H1 (cell line): ENCODE results near the gene ART5. TPM values are rescaled to one million over a fixed set of nuclear protein-coding genes. Genes with fewer than 3 reads are reported as not detected.

Source experiments
- CTCF ChIA-PET: fragments of 300-600 bp; sonication (Branson Sonifier 250); formaldehyde crosslinking; loops from one replicate; lab custom pipeline; 2021; ENCODE audit not compliant: partially characterized antibody; lab: Charles Lee
- POLR2A ChIA-PET: fragments of 300-600 bp; sonication (Branson Sonifier 250); formaldehyde crosslinking; loops from one replicate; lab custom pipeline; 2021; ENCODE audit warnings: inconsistent platforms; ENCODE audit not compliant: partially characterized antibody; lab: Charles Lee
- DNase-seq, 2 experiments: peaks; one replicate each; pipeline versions ENCODE4 v3.0.0 to v3.0.0-alpha.2; 2010 to 2022; ENCODE audit warnings: low spot score in 2 of 2, low read depth in 1 of 2, mixed read lengths in 1 of 2
- FAIRE-seq: peaks from 2 replicates; lab custom pipeline; 2011; peaks lifted over from hg19 to GRCh38; lab: Jason Lieb, UNC
- H2AFZ ChIP-seq: 2 replicates; pipeline ENCODE4 v1.8.1; 2012; ENCODE audit warnings: low read length, inconsistent platforms
- H2AK5ac ChIP-seq: 2 replicates; pipeline ENCODE4 v1.6.1; 2013; ENCODE audit warnings: low read depth, low read length
- H2BK120ac ChIP-seq: replicated peaks from 2 replicates; pipeline ENCODE3; 2013; ENCODE audit warnings: low read depth, low read length, inconsistent platforms
- H2BK12ac ChIP-seq: 2 replicates; pipeline ENCODE4 v1.6.1; 2013; ENCODE audit warnings: low read depth, low read length
- H2BK15ac ChIP-seq: 2 replicates; pipeline ENCODE4 v1.6.1; 2013; ENCODE audit warnings: low read length
- H2BK20ac ChIP-seq: 2 replicates; pipeline ENCODE4 v1.6.1; 2013; ENCODE audit warnings: low read length
- H2BK5ac ChIP-seq: 2 replicates; pipeline ENCODE4 v1.6.1; 2013; ENCODE audit warnings: low read depth, low read length
- H3K14ac ChIP-seq: 2 replicates; pipeline ENCODE4 v1.6.1; 2013; ENCODE audit warnings: inconsistent platforms; ENCODE audit not compliant: insufficient read length
- H3K18ac ChIP-seq: 2 replicates; pipeline ENCODE4 v1.6.1; 2013; ENCODE audit warnings: low read length; ENCODE audit errors: extremely low read depth
- H3K23ac ChIP-seq: 2 replicates; pipeline ENCODE4 v1.6.1; 2013; ENCODE audit warnings: inconsistent platforms; ENCODE audit not compliant: insufficient read length
- H3K23me2 ChIP-seq: 2 replicates; pipeline ENCODE4 v1.6.1; 2013; ENCODE audit warnings: low read depth, low read length
- H3K27ac ChIP-seq: 2 replicates; pipeline ENCODE4 v1.6.1; 2011; ENCODE audit warnings: low read depth, low read length, inconsistent platforms
- H3K27me3 ChIP-seq, 4 experiments: replicated peaks in 1 of 4; 1 replicate in 1 of 4; 2 replicates in 3 of 4; pipeline versions ENCODE4 v1.6.1 to v1.8.1; 2011 to 2013; ENCODE audit warnings: low read length in 3 of 4, mild to moderate bottlenecking in 3 of 4, inconsistent platforms in 2 of 4, mixed read lengths in 2 of 4, moderate library complexity in 1 of 4; ENCODE audit not compliant: control insufficient read depth in 3 of 4, insufficient read depth in 3 of 4; ENCODE audit errors: extremely low read depth in 1 of 4
- H3K36me3 ChIP-seq, 4 experiments: 2 replicates each; pipeline versions ENCODE4 v1.6.1 to v1.8.1; 2011 to 2013; ENCODE audit warnings: mild to moderate bottlenecking in 4 of 4, low read length in 3 of 4, moderate library complexity in 2 of 4, control low read depth in 1 of 4, inconsistent platforms in 1 of 4; ENCODE audit not compliant: insufficient read depth in 4 of 4, control insufficient read depth in 2 of 4
- H3K4ac ChIP-seq: replicated peaks from 2 replicates; pipeline ENCODE3; 2013; ENCODE audit warnings: low read length, low read depth, mixed read lengths, inconsistent platforms; ENCODE audit not compliant: insufficient read length
- H3K4me1 ChIP-seq, 4 experiments: replicated peaks in 1 of 4; 1 replicate in 1 of 4; 2 replicates in 3 of 4; pipeline versions ENCODE4 v1.6.1 to v1.8.1; 2011 to 2013; ENCODE audit warnings: low read length in 3 of 4, inconsistent platforms in 2 of 4, mixed read lengths in 1 of 4; ENCODE audit not compliant: insufficient read depth in 4 of 4, control insufficient read depth in 3 of 4
- H3K4me2 ChIP-seq, 2 experiments: 2 replicates each; pipeline versions ENCODE4 v1.6.1 to v1.8.1; 2011 to 2013; ENCODE audit warnings: low read depth in 2 of 2, low read length in 2 of 2, control low read depth in 1 of 2, inconsistent platforms in 1 of 2, mild to moderate bottlenecking in 1 of 2; ENCODE audit not compliant: insufficient read depth in 1 of 2
- H3K4me3 ChIP-seq, 4 experiments: fragments of 200-600, 300-600 bp in 1 of 4; sonication (generic), shearing (Covaris generic), sonication (Bioruptor Twin) in 1 of 4; 2 replicates each; pipeline versions ENCODE4 v1.5.1 to v1.8.1; 2011 to 2016; ENCODE audit warnings: low read length in 4 of 4, low read depth in 3 of 4, control low read depth in 2 of 4, inconsistent platforms in 2 of 4, mild to moderate bottlenecking in 2 of 4, mixed read lengths in 1 of 4, moderate library complexity in 1 of 4; ENCODE audit not compliant: insufficient read depth in 2 of 4; ENCODE audit errors: extremely low read depth in 1 of 4
- H3K56ac ChIP-seq: replicated peaks from 2 replicates; pipeline ENCODE3; 2013; ENCODE audit warnings: low read depth, mild to moderate bottlenecking, mixed read lengths, low read length, inconsistent platforms; ENCODE audit not compliant: insufficient read length
- H3K79me1 ChIP-seq: 2 replicates; pipeline ENCODE4 v1.6.1; 2013; ENCODE audit warnings: low read depth, low read length, control low read depth
- H3K79me2 ChIP-seq, 2 experiments: 2 replicates each; pipeline versions ENCODE4 v1.6.1 to v1.8.1; 2012 to 2013; ENCODE audit warnings: low read length in 2 of 2, mild to moderate bottlenecking in 2 of 2, inconsistent platforms in 1 of 2; ENCODE audit not compliant: insufficient read depth in 2 of 2, control insufficient read depth in 1 of 2
- H3K9ac ChIP-seq, 4 experiments: replicated peaks in 1 of 4; 1 replicate in 1 of 4; 2 replicates in 3 of 4; pipeline versions ENCODE4 v1.6.1 to v1.8.1; 2011 to 2013; ENCODE audit warnings: low read depth in 3 of 4, low read length in 3 of 4, control low read depth in 2 of 4, mild to moderate bottlenecking in 2 of 4, moderate library complexity in 2 of 4, inconsistent platforms in 1 of 4; ENCODE audit errors: extremely low read depth in 1 of 4
- H3K9me3 ChIP-seq, 2 experiments: 2 replicates each; pipeline versions ENCODE4 v1.6.1 to v1.8.1; 2012 to 2013; ENCODE audit warnings: mild to moderate bottlenecking in 2 of 2, moderate library complexity in 2 of 2, control low read depth in 1 of 2, inconsistent platforms in 1 of 2, low read depth in 1 of 2, low read length in 1 of 2, mixed read lengths in 1 of 2; ENCODE audit not compliant: insufficient read depth in 2 of 2
- H4K20me1 ChIP-seq, 2 experiments: replicated peaks in 1 of 2; 2 replicates each; pipeline versions ENCODE3 to v1.8.1; 2011 to 2013; ENCODE audit warnings: inconsistent platforms in 2 of 2, low read length in 2 of 2, mild to moderate bottlenecking in 1 of 2; ENCODE audit not compliant: insufficient read depth in 2 of 2, control insufficient read depth in 1 of 2
- H4K5ac ChIP-seq: 2 replicates; pipeline ENCODE4 v1.6.1; 2013; ENCODE audit warnings: low read length, low read depth, mixed read lengths, inconsistent platforms; ENCODE audit not compliant: insufficient read length
- H4K8ac ChIP-seq: 2 replicates; pipeline ENCODE4 v1.8.0; 2013; ENCODE audit warnings: mild to moderate bottlenecking, moderate library complexity, low read length, inconsistent platforms; ENCODE audit not compliant: insufficient read depth; ENCODE audit errors: extremely low read depth
- H4K91ac ChIP-seq: replicated peaks from 2 replicates; pipeline ENCODE3; 2013; ENCODE audit warnings: low read length, mixed read lengths, inconsistent platforms; ENCODE audit not compliant: insufficient read length
- EGR1 ChIP-seq: IDR thresholded peaks from 2 replicates; pipeline ENCODE4 v1.6.1; 2011; ENCODE audit warnings: low read depth, low read length, borderline replicate concordance
- GABPA ChIP-seq: IDR thresholded peaks from 2 replicates; pipeline ENCODE4 v1.6.1; 2011; ENCODE audit warnings: mild to moderate bottlenecking, low read length, moderate library complexity, borderline replicate concordance; ENCODE audit not compliant: insufficient read depth
- TCF12 ChIP-seq: IDR thresholded peaks from 2 replicates; pipeline ENCODE4 v1.6.1; 2011; ENCODE audit warnings: low read depth, mild to moderate bottlenecking, low read length
- YY1 ChIP-seq: IDR thresholded peaks from 2 replicates; pipeline ENCODE4 v1.6.1; 2011; ENCODE audit warnings: low read depth, mild to moderate bottlenecking, low read length
- WGBS, 2 experiments: shearing (Covaris generic) in 1 of 2; methylation state at CpG; one replicate each; pipeline versions ENCODE4 v1.1.6 to v1.1.7; 2013 to 2015; ENCODE audit warnings: low lambda C conversion rate in 2 of 2, mixed read lengths in 2 of 2, inconsistent platforms in 1 of 2, low coverage in 1 of 2, missing lambda C conversion rate in 1 of 2; ENCODE audit not compliant: insufficient replicate concordance in 2 of 2, insufficient coverage in 1 of 2, insufficient read length in 1 of 2; ENCODE audit errors: extremely low coverage in 1 of 2, missing lambda C conversion rate in 1 of 2; 5-methylcytosine and 5-hydroxymethylcytosine counted together
- polyA plus RNA-seq, 7 experiments: library from polyadenylated mRNA; depleted of rRNA in 3 of 7; stranded (reverse) in 5 of 7; unstranded in 2 of 7; fragments of >200 nt in 5 of 7; fragments of 200-250 nt in 2 of 7; gene quantifications; 1 replicate in 5 of 7; 2 replicates in 1 of 7; 4 replicates in 1 of 7; pipeline versions ENCODE4 v1.2.1 to v1.2.3, GENCODE V29; 2011 to 2013; ENCODE audit warnings: missing spikeins in 2 of 7, mixed read lengths in 2 of 7
- total RNA-seq: library from RNA; stranded (reverse); fragmentation: NEBNext Ultra II Directional; extraction: Animal tissue kit (Norgen Biotek cat#: 25700); gene quantifications from 2 replicates; pipeline ENCODE4 v1.2.1, GENCODE V29; 2021

Gene ART5
- total and polyA plus RNA-seq, 2 of the 8 experiments (the other 6 are each of a cell fraction or from before 2014, with no cell fraction given), result 6.0 to 7.5 TPM

DNA sequence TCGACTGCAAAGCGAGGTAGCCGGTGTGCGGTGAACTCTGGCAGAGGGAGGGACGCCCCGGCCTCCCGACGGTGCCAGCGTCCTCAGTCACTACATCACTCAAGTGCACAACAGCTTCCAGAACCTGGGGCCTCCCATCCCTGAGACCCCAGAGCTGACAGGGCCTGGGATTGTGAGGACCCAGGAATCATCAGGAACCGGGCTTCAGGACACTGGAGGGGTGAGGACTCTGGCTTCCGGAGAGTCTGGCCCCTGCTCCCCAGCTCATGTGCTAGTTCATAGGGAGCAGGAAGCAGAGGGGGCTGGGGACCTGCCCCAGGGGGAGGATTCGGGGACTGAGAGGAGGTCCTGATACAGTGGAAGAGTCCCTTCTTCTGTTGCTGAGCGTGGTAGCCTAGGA is 4.6 kb downstream of the ART5 start:
- no peak overlapping the region for H3K4ac ChIP-seq
- H2BK15ac ChIP-seq, result no peak overlapping the region
- no peaks in the 10 kb centered on the region for H3K9me3 ChIP-seq
- H3K9ac ChIP-seq, result no peak overlapping the region
- H3K23ac ChIP-seq, result no peak overlapping the region
- H2AFZ ChIP-seq, result no peak overlapping the region
- no peaks in the 10 kb centered on the region for H3K79me1 ChIP-seq
- 82% methylated on average over 9 of the region's 13 CpGs; no CpG with 5 or more reads in 1 of the 2 experiments for whole genome bisulfite sequencing, 2 experiments
- no peak overlapping the region for H3K56ac ChIP-seq
- POLR2A ChIA-PET, result interaction anchor here (1.4 kb wide), 1 partner anchor 259 kb away, joined by 5 read pairs; the partner anchor contains the start of gene ZNF195
- H3K23me2 ChIP-seq, result peaks cover 10% of the 10 kb centered on the region; the same call in 1 of the 2 replicates
- H3K27ac ChIP-seq, result no peak overlapping the region
- no peak overlapping the region for H3K18ac ChIP-seq
- peaks cover 0 to 6% (median 0%) of the 10 kb centered on the region in 4 experiments; a peak in 3 of 7 replicates for H3K27me3 ChIP-seq
- no peak overlapping the region for H4K91ac ChIP-seq
- H2BK5ac ChIP-seq, result no peak overlapping the region
- no peaks in the 10 kb centered on the region for H4K20me1 ChIP-seq
- H3K14ac ChIP-seq, result no peak overlapping the region
- H2AK5ac ChIP-seq, result no peak overlapping the region
- H3K4me3 ChIP-seq, result no peak overlapping the region
- H3K4me2 ChIP-seq, result no peak overlapping the region
- FAIRE-seq (no peak), DNase-seq (no peak)
- H2BK20ac ChIP-seq, result no peak overlapping the region
- H4K5ac ChIP-seq, result no peak overlapping the region
- H3K4me1 ChIP-seq, result peaks cover 0 to 4% (median 1%) of the 10 kb centered on the region in 4 experiments; a peak in 1 of 7 replicates
- H2BK120ac ChIP-seq, result no peak overlapping the region
- no peaks in the 10 kb centered on the region for H3K79me2 ChIP-seq
- H2BK12ac ChIP-seq, result no peak overlapping the region
- no peak overlapping the region for H4K8ac ChIP-seq
- TF ChIP-seq EGR1 (no peak), YY1 (no peak), TCF12 (no peak), GABPA (no peak)
- no peaks in the 10 kb centered on the region for H3K36me3 ChIP-seq
- CTCF ChIA-PET, result interaction anchor here (0.9 to 1.5 kb wide), 2 partner anchors 10 to 212 kb away, joined by 3 to 4 read pairs; no protein-coding TSS in a partner anchor
